DMS 273 (cell line): ENCODE measurements around the gene NADK2.
A peak's percentile ranks its signal among the peaks of the same experiment; 100 is the strongest.
"Not testable (repeated sequence)": the region's sequence is repeated elsewhere in the genome, so short reads cannot be mapped to it uniquely, and the experiment has no call there.

Experiments
- DNase-seq: peaks from one replicate; lab custom pipeline; 2025; ENCODE audit not compliant: unreplicated experiment; lab: John Stamatoyannopoulos, UW

Gene NADK2, protein sequence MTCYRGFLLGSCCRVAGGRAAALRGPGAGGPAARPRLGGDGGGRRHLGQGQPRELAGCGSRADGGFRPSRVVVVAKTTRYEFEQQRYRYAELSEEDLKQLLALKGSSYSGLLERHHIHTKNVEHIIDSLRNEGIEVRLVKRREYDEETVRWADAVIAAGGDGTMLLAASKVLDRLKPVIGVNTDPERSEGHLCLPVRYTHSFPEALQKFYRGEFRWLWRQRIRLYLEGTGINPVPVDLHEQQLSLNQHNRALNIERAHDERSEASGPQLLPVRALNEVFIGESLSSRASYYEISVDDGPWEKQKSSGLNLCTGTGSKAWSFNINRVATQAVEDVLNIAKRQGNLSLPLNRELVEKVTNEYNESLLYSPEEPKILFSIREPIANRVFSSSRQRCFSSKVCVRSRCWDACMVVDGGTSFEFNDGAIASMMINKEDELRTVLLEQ

GRCh38 chr5:36241631-36242533 is at the start of gene NADK2:
TSS of gene NADK2 (minus strand) at chr5:36241925. CDS start at chr5:36241798, 127 bp downstream.
- DNase-seq = peak; percentile 99

- no peak for DNase-seq
Observed at GRCh38 chr5:36285837-36286615, 44.3 kb upstream of the NADK2 start.

DNA sequence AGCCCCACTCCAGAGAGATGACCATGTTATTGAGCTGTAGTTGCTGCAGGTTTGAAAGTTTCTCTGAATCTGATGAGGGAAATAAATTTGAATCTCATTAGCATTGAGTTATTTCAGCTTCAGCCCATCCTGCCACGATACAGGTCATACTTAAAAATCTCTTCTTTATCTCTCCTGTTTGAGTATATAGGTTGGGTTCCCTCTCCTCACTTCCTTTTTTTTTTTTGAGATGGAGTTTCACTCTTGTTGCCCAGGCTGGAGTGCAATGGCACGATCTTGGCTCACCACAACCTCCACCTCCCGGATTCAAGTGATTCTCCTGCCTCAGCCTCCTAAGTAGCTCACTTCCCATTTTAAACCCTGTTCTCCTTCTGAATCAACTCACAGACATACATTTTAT is 42.0 kb upstream of the NADK2 start:
- not testable (repeated sequence) for DNase-seq

- no peak for DNase-seq
Observed at GRCh38 chr5:36281626-36282025, 39.9 kb upstream of the NADK2 start.

- peak; percentile 44 for DNase-seq
Observed at GRCh38 chr5:36279054-36279698, 37.5 kb upstream of the NADK2 start.

GRCh38 chr5:36277521-36278176 is 35.9 kb upstream of the NADK2 start:
- DNase-seq = no peak

DNA sequence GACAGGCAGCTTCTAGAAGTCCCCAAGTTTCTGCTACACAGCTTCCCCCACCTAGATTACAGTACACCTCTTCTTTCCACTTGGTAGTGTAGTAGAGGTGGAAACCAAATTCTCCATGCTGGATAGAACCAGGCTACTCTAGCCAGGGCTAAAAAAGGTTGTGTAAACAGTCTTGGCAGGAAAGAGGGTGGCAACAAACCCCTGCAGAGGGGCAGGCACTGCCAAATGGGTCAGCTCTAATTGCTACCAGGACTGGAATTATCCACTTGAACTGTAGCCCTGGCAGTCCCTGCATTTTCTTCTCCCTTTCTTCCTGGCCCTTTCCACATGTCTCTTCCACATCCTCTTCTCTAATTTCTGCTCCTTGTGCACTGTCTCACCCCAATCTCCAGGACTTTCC is 35.1 kb upstream of the NADK2 start:
- no peak for DNase-seq

DNA sequence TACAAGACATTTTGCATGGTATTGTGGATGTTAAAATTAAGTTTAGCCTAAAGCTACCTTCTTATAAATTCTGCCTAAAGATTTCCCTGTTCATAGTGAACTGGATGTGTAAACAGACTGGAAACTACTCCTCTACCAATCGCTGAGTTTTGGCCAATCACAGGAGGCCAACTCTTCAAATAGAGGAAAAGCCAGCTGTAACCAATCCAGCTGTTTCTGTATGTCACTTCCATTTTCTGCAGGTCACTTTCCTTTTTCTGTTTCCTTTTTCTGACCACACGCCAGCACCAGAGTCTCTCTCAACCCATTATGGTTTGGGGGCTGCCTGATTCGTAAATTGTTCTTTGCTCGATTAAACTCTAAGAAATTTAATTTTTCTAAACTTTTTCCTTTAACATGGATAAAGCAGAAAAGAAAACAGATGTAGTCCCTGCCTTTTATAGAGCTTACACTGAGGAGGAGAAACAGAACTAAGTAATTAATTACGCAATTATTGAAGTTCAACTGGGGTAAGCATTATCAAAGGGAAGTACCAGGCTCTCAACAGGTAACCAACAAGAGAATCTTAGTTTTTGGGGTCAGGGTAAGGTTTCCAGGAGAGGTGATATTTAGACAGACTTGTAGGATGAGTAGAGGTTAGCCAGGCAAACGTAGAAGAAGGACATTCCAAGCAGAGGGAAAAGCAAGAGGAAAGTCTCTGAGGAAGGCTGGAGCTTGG is 32.2 kb upstream of the NADK2 start:
- DNase-seq = no peak

DNA sequence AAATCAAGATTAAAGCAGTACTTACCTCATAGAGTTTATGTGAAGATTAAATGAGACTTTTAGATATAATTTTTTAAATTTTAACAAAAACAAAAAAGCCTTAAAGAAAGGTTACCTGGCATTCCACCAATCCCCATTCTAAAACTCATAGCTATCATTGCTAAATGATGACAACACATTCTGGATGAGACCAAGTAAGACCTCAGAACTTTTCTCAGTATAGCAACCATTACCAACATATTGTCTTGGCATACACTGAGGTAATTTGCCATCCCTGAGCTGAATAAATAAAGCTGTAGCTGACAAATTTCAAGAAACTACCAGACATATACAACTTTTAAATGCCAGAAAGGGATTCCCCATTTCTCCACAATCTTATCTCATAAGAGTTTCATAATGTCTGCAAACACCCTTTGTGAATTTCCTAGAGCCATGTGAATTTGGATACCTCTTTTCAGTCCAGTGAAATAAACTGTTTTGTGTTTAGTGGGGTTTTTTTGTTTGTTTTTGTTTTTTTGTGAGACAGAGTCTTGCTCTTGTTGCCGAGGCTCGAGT is 30.5 kb upstream of the NADK2 start:
- DNase-seq = no peak

GRCh38 chr5:36270876-36271575 is 29.3 kb upstream of the NADK2 start:
- no peak for DNase-seq

DNA sequence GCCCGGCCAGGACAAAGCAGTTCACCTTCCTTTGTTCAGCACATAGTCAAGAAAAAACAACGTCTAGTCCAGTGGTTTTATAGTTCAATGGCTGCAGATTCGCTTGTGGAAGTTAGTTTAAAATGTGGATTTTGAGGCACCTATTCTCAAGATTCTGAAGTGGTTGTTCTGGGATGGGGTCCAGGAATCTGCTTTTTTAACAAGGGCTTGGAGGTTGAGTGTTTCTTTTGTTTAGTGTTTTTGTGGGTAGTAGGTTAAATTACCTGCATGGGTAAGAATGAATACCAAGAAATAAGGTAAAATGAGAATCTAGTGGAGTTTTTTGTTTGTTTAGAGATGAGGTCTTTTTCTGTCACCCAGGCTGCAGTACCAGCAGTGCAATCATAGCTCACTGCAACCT is 28.4 kb upstream of the NADK2 start:
- DNase-seq = no peak

DNA sequence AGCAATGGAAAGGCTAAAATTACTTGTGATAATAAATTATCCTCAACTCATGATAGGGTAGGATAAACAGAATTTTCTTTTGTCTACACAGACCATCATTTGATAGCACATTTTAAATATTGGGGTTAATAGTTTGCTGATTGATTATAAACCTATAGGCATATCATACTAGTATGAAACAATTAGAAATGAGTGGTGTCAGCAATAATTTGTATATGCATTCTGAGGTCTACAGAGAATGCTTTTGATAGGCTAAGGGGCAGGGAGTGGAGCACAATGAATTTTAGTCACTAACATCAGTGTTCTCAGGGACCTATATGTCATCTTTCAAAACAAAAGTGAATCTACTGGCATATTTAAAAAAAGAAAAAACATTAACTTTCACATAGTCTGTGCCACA is 27.8 kb upstream of the NADK2 start:
- no peak for DNase-seq

GRCh38 chr5:36267905-36268304 is 26.2 kb upstream of the NADK2 start:
- DNase-seq = no peak

DNA sequence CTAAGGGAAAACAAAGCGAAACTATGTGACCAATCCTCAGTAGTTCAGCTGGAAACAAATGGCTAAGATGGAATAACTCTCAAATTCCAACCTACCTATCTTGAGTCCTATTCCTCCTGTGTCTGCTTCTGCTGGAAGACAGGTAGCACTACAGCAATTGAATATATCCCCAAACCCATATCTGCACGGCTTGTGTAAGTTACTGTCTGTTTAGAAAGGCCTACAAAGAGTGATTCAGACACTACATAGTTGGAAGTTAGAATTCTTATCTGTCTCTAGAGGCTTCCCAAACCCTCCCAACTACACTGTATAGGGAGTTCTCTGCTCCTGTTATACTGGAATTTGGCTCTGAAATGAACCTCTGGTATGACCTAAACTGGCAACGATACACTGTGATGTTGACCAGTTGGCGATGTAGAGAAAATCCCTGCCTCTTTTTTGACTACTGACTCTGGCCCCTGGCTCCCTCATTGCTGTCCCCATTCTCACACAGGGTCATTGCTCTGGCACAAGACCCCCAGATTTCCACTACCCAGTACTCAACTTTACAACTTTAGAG is 22.6 kb upstream of the NADK2 start:
- DNase-seq = no peak

DNA sequence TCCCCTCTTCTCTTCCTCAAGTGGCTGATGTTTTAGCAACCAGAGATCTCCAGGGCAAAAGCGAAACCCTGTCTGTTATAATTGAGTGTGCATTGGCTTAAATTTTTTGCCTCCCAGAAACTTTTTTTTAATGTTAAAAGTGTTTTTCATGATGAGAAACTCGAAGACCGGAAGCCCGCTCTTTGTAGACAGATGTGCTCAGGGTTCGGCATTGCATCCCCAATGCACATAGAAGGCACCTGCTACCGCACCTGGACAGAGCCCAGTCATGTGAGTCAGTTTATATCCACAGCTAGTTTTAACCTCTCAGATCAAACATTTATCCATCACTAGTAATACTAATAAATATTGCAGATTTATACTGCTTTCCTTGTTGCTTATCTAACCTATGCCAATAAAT is 19.5 kb upstream of the NADK2 start:
- no peak for DNase-seq

DNA sequence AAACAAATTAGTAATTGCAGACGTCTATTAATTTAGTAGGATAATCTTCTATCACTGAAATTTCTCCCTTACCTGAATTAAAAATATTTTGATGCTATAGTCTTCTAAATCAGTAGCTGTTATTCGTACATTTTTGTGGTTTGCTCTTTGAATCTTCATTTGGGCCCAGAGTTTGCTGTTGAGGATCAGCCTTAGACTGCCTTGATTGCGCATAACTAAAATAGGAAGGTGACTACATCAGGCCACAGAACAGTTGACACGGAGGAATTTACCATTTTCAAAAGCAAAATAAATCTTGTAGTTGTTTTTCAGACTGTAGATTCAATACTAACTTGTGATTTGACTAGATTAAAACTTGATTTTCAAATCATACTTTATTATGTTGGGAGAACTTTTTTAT is 11.8 kb upstream of the NADK2 start:
- DNase-seq = no peak

- DNase-seq = no peak
Observed at GRCh38 chr5:36252722-36253365, 11.1 kb upstream of the NADK2 start.

GRCh38 chr5:36251218-36251617 is 9.5 kb upstream of the NADK2 start:
- DNase-seq = no peak
